K562 (cell line): ENCODE results near the gene TTC33. TPM values are rescaled to one million over a fixed set of nuclear protein-coding genes. Genes with fewer than 3 reads are reported as not detected.

Experiments
- ATAC-seq: fragments of 200-7000 bp; cut with Tn5 transposase; 3 replicates; pipeline ENCODE4 v1.9.1; 2020; ENCODE audit warnings: moderate library complexity
- BruUV-seq: library from RNA; stranded (reverse); fragments of 400-500 nt; replicated peaks from 2 replicates; lab custom pipeline; 2021; lab: Mats Ljungman, UMichigan
- CTCF ChIA-PET: fragments of 300-600 bp; formaldehyde crosslinking; extraction: SDS; loops from one replicate; lab custom pipeline; 2021; ENCODE audit warnings: low intra/inter-chr PET ratio; lab: Yijun Ruan, JAX
- POLR2A ChIA-PET: fragments of 300-600, 350-650 bp; sonication (Branson Sonifier 250); formaldehyde crosslinking; extraction: SDS; loops from one replicate; lab custom pipeline; 2021; ENCODE audit warnings: antibody characterized with exemption, inconsistent platforms; lab: Yijun Ruan, JAX
- DNase-seq, 4 experiments: peaks; one replicate each; pipeline versions ENCODE4 v3.0.0 to v3.0.0-alpha.2; 2011 to 2018; ENCODE audit warnings: low spot score in 3 of 4, mixed read lengths in 3 of 4; ENCODE audit errors: extremely low read depth in 1 of 4
- FAIRE-seq: peaks from 2 replicates; lab custom pipeline; 2011; peaks lifted over from hg19 to GRCh38; lab: Jason Lieb, UNC
- H2AFZ ChIP-seq: 2 replicates; pipeline ENCODE4 v1.6.0; 2011; ENCODE audit warnings: low read depth, low read length, control low read depth, inconsistent platforms
- H3K27ac ChIP-seq: fragments of 200-600 bp; 3 replicates; pipeline ENCODE4 v1.8.0; 2011; ENCODE audit warnings: low read depth, mild to moderate bottlenecking, control low read depth, inconsistent platforms, low read length, moderate library complexity, mixed read lengths; ENCODE audit errors: extremely low read depth
- H3K27me3 ChIP-seq, 2 experiments: fragments of 300-600 bp in 1 of 2; 2 replicates in 1 of 2; 3 replicates in 1 of 2; pipeline versions ENCODE4 v1.6.0 to v1.8.0; 2011; ENCODE audit warnings: inconsistent platforms in 2 of 2, low read length in 2 of 2, mild to moderate bottlenecking in 1 of 2, mixed read lengths in 1 of 2, moderate library complexity in 1 of 2; ENCODE audit not compliant: control insufficient read depth in 2 of 2, insufficient read depth in 2 of 2
- H3K36me3 ChIP-seq: fragments of 300-600 bp; 3 replicates; pipeline ENCODE4 v1.8.0; 2011; ENCODE audit warnings: mild to moderate bottlenecking, low read length, inconsistent platforms; ENCODE audit not compliant: control insufficient read depth, insufficient read depth
- H3K4me1 ChIP-seq, 2 experiments: fragments of 200-600 bp in 1 of 2; replicated peaks in 1 of 2; 2 replicates in 1 of 2; 3 replicates in 1 of 2; pipeline versions ENCODE4 v1.5.1 to v1.8.0; 2011; ENCODE audit warnings: inconsistent platforms in 2 of 2, low read length in 2 of 2, mild to moderate bottlenecking in 1 of 2, mixed read lengths in 1 of 2, moderate library complexity in 1 of 2; ENCODE audit not compliant: control insufficient read depth in 2 of 2, insufficient read depth in 2 of 2
- H3K4me2 ChIP-seq: 2 replicates; pipeline ENCODE4 v1.6.1; 2011; ENCODE audit warnings: low read length, control low read depth, inconsistent platforms, mixed read lengths; ENCODE audit not compliant: insufficient read depth
- H3K4me3 ChIP-seq: fragments of 200-600 bp; sonication (generic), shearing (Covaris generic); 2 replicates; pipeline ENCODE4 v1.5.1; 2016; ENCODE audit warnings: control low read depth, inconsistent platforms
- H3K79me2 ChIP-seq: fragments of 200-600 bp; 3 replicates; pipeline ENCODE4 v1.8.0; 2011; ENCODE audit warnings: low read length, inconsistent platforms; ENCODE audit not compliant: control insufficient read depth, insufficient read depth
- H3K9ac ChIP-seq, 2 experiments: 2 replicates each; pipeline versions ENCODE4 v1.6.0 to v1.6.1; 2011; ENCODE audit warnings: low read depth in 2 of 2, low read length in 2 of 2, control low read depth in 1 of 2, inconsistent platforms in 1 of 2, mild to moderate bottlenecking in 1 of 2, mixed read lengths in 1 of 2; ENCODE audit not compliant: insufficient read depth in 1 of 2
- H3K9me1 ChIP-seq: one replicate; pipeline ENCODE4 v1.6.0; 2011; ENCODE audit warnings: inconsistent platforms, mild to moderate bottlenecking, low read length, moderate library complexity; ENCODE audit not compliant: control insufficient read depth, insufficient read depth
- H3K9me3 ChIP-seq: replicated peaks from 2 replicates; pipeline ENCODE4 v1.5.1; 2011; ENCODE audit warnings: low read depth, low read length, inconsistent platforms; ENCODE audit not compliant: control insufficient read depth, insufficient read depth
- H4K20me1 ChIP-seq: replicated peaks from 2 replicates; pipeline ENCODE4 v1.6.1; 2011; ENCODE audit warnings: low read length, inconsistent platforms, mixed read lengths; ENCODE audit not compliant: control insufficient read depth, insufficient read depth
- MYBL2 ChIP-seq, 2 experiments: fragments of 450-650 bp in 1 of 2; sonication (generic) in 1 of 2; formaldehyde crosslinking in 1 of 2; IDR thresholded peaks; 2 replicates each; pipeline versions ENCODE4 v1.6.1 to v1.8.1; 2017 to 2022; ENCODE audit warnings: borderline replicate concordance in 1 of 2, inconsistent platforms in 1 of 2, low read depth in 1 of 2, mild to moderate bottlenecking in 1 of 2, missing genetic modification reagents in 1 of 2, moderate library complexity in 1 of 2
- NRF1 ChIP-seq, 2 experiments: fragments of 450-650 bp; IDR thresholded peaks in 1 of 2; conservative IDR thresholded peaks in 1 of 2; 2 replicates each; pipeline ENCODE4 v1.6.1; 2014; ENCODE audit warnings: mild to moderate bottlenecking in 2 of 2
- WGBS: fragments of 100-300 bp; shearing (Covaris generic); methylation state at CpG from one replicate; pipeline ENCODE4 v1.1.6; 2016; ENCODE audit warnings: low coverage, mixed read lengths; ENCODE audit not compliant: insufficient coverage; ENCODE audit errors: missing lambda C conversion rate; 5-methylcytosine and 5-hydroxymethylcytosine counted together
- in situ Hi-C: fragments of 300-500 bp; cut with MboI; formaldehyde crosslinking; loops from 4 replicates; pipeline ENCODE4 v1.15.0; 2018; ENCODE audit warnings: inconsistent platforms, mixed read lengths
- intact Hi-C: fragments of 100-400 bp; cut with micrococcal nuclease; formaldehyde crosslinking; loops from 2 replicates; pipeline ENCODE4 v1.14.2; 2022
- polyA plus RNA-seq, 8 experiments: library from polyadenylated mRNA; depleted of rRNA in 4 of 8; stranded (reverse) in 5 of 8; unstranded in 3 of 8; fragments of >200 nt; fragmentation: Nextera tagmentation in 2 of 8; fragmentation: Illumina TruSeq in 1 of 8; extraction: Ambion mirVana in 2 of 8; extraction: Trizol in 1 of 8; gene quantifications; 2 replicates each; pipeline versions ENCODE4 v1.2.1 to v1.2.3, GENCODE V29; 2011 to 2014; ENCODE audit warnings: inconsistent platforms in 1 of 8, missing spikeins in 1 of 8
- total RNA-seq, 7 experiments: library from RNA; depleted of rRNA in 6 of 7; stranded (reverse); fragments of >200 nt in 6 of 7; fragmentation: Illumina TruSeq in 2 of 7; extraction: Trizol in 2 of 7; gene quantifications; 2 replicates each; pipeline versions ENCODE4 v1.2.1 to v1.2.3, GENCODE V29; 2011 to 2021; ENCODE audit warnings: low replicate concordance in 1 of 7

Gene TTC33
- total and polyA plus RNA-seq, 9 of the 15 experiments (the other 6 are each of a cell fraction or from before 2014, with no cell fraction given): 11.5 to 24.9 (median 21.1) TPM

DNA sequence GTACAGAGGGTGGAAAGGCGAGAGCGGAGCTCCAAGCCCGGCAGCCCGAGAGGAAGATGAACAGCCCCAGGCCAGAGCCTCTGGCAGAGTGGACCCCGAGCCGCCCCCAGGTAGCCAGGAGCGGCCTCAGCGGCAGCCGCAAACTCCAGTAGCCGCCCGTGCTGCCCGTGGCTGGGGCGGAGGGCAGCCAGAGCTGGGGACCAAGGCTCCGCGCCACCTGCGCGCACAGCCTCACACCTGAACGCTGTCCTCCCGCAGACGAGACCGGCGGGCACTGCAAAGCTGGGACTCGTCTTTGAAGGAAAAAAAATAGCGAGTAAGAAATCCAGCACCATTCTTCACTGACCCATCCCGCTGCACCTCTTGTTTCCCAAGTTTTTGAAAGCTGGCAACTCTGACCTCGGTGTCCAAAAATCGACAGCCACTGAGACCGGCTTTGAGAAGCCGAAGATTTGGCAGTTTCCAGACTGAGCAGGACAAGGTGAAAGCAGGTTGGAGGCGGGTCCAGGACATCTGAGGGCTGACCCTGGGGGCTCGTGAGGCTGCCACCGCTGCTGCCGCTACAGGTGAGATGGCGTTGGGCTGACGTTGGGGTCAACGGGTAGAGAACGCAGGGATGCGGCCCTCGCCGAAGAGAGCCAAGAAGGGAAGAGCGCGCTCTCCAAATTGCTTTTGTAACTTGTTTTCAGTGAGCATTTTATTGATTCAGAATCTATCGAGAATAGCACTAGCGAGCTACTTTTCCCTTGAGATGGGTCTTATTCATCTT, 75.7 kb downstream of the TTC33 start, which contains the start of gene PTGER4:
Gene PTGER4, plus strand, starts transcription at position 3 of the 769 bp plus-strand sequence. CDS start 1,079 bp downstream, outside the sequence.
- POLR2A ChIA-PET: interaction anchor here (0.6 to 1.1 kb wide), 4 partner anchors 9 to 1023 kb away, joined by 3 to 4 read pairs (median 3); no protein-coding TSS in a partner anchor
- Histone ChIP-seq H3K36me3 (no peaks in the 10 kb centered on the region), H2AFZ (peak within 1 kb of the TSS; percentile 93), H3K9ac (peak within 1 kb of the TSS in 1 of 2 experiments; percentile 81; a peak in 2 of 4 replicates), H4K20me1 (no peaks in the 10 kb centered on the region), H3K9me1 (no peaks in the 10 kb centered on the region), H3K4me1 (peaks cover 0 to 23% of the 10 kb centered on the region in 2 experiments; a peak in 2 of 5 replicates), H3K4me2 (peak within 1 kb of the TSS; percentile 81)
- 29% methylated on average over 44 of the region's 44 CpGs for WGBS
- no peak for FAIRE-seq
- in situ Hi-C loops (loop anchor here (25.0 kb wide), 1 partner anchor 743 kb away; no protein-coding TSS in a partner anchor), intact Hi-C loops (loop anchor here (10.0 kb wide), 1 partner anchor 235 kb away; no protein-coding TSS in a partner anchor)
- TF ChIP-seq NRF1 (conservative IDR thresholded peaks at IDR 0.05 in 1 of 2, IDR thresholded peaks at IDR 0.05 in 1 of 2) (0 out of 4 replicates have a peak, but pooled peaks of 1 of the 2 experiments have one; percentile 11), MYBL2 (IDR thresholded peaks at IDR 0.05; ENCODE audit: low read depth) (no peak), MYBL2 (CRISPR knock-in tag; IDR thresholded peaks at IDR 0.05; ENCODE audit: borderline replicate concordance) (no peak)
- TF ChIP-seq, all 486 proteins: peak for 1
- DNase-seq (no peak), ATAC-seq (no peak; the same call in 1 of the 3 replicates)
- peaks cover 14% of the 10 kb centered on the region in 2 experiments for H3K27me3 ChIP-seq
- CTCF ChIA-PET: no interaction called here
- no TSS peak for BruUV-seq
- H3K9me3 ChIP-seq: no peaks in the 10 kb centered on the region
- no peaks in the 10 kb centered on the region for H3K79me2 ChIP-seq
- H3K27ac ChIP-seq: no peak within 1 kb of the TSS
- H3K4me3 ChIP-seq: peak within 1 kb of the TSS; percentile 52
